HG03064 (cell line): Measurements from ENCODE around the gene CAVIN2.
"Not testable (repeated sequence)": the region's sequence is repeated elsewhere in the genome, so short reads cannot be mapped to it uniquely, and the experiment has no call there.

Experiments used
- ATAC-seq: cut with Tn5 transposase; IDR thresholded peaks from one replicate; pipeline ENCODE4 v1.9.1; 2021; ENCODE audit warnings: low read depth; ENCODE audit not compliant: unreplicated experiment

CAVIN2 gene

DNA sequence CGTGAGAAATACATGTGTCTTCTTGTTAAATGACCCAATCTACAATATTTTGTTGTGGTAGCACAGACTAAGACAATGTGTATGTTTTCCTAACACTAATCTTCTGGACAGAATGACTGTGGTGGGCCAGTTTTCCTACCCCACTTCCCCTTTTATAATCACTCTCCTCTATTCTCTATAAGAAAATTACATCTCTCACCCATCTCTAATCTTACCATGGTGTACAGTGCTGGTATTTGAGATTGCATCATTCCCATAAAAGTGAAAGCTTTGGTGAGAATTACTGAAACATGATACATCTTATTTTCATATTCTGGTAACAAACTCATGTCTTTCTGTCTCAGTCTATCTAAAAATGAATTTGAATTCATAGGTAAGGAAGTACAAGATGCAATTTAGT lies 40.5 kb downstream of the CAVIN2 start:
- ATAC-seq, result no peak

DNA sequence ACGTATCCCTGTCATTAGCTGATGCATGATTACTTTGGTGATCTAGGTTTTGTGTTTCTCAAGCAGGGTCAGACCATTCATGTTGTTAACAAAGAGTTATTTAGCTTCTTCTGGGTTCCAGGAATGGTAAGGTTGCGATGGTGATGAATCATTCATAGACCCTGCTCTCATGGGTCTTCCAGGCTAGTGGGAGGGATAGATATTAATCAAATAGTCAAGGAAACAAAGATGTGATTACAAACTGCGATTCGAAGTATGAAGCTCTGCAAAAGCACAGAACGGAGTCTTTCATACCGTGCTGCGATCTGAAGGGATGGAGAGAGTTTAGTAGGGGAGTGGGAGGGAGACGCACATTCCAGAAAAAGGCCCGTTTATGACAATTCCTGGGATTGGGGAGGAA lies 42.1 kb downstream of the CAVIN2 start:
- ATAC-seq, result no peak

GRCh38 chr2:191803007-191803406 lies 43.9 kb downstream of the CAVIN2 start:
- no peak for ATAC-seq

GRCh38 chr2:191802180-191802579 lies 44.7 kb downstream of the CAVIN2 start:
- ATAC-seq, result no peak

DNA sequence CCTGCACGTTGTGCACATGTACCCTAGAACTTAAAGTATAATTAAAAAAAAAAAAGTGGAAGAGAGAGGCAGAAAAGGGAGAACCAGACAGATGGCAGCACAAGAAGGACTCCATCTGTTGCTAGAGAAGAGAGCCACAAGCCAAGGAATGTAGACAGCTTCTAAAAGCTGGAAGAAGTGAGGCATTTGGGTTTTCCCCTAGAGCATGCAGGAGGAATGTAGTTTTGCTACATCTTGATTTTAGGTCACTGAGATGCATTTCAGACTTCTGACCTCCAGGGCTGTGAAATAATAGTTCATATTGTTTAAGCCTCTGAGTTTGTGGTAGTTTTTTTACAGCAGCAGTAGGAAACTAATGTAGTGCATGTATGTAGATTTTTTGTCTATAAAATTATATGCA lies 46.0 kb downstream of the CAVIN2 start:
- no peak for ATAC-seq

- no peak for ATAC-seq
Measured at GRCh38 chr2:191799526-191799925, 47.4 kb downstream of the CAVIN2 start.

- no peak for ATAC-seq
Measured at GRCh38 chr2:191797942-191798876, 48.7 kb downstream of the CAVIN2 start.

GRCh38 chr2:191797500-191797899 lies 49.4 kb downstream of the CAVIN2 start:
- no peak for ATAC-seq

DNA sequence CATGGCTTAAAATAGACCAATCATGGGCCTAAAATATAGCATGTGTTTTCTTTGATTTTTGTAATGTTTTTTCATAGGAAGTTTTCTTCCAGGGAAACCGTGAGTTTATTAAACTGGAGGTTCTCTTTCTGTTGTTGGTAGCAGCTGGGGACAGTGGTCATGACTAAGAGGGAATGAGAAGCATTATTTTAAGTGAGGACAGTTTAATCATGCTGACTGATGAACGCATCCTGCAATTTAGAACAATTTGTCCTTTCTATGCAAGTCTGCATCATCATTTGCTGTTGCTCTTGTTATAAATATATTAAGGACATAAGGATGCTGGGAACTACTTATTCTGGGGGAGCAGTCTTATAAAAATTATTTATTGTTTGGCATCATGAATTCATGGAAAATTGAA lies 51.2 kb downstream of the CAVIN2 start:
- no peak for ATAC-seq

- no peak for ATAC-seq
Measured at GRCh38 chr2:191791953-191792560, 54.8 kb downstream of the CAVIN2 start.

GRCh38 chr2:191790737-191791136 lies 56.2 kb downstream of the CAVIN2 start:
- no peak for ATAC-seq

GRCh38 chr2:191789796-191790195 lies 57.1 kb downstream of the CAVIN2 start:
- ATAC-seq, result no peak

GRCh38 chr2:191786694-191787093 lies 60.2 kb downstream of the CAVIN2 start:
- no peak for ATAC-seq

GRCh38 chr2:191785651-191786050 lies 61.2 kb downstream of the CAVIN2 start:
- not testable (repeated sequence) for ATAC-seq
